CD4-positive, CD25-positive, alpha-beta regulatory T cell (primary cell): ENCODE measurements around the gene MAGI2. TPM values are rescaled to one million over a fixed set of nuclear protein-coding genes. Genes with fewer than 3 reads are reported as not detected.

Source experiments
- ATAC-seq, 2 donors: fragments of 150-1000 bp; cut with Tn5 transposase; one replicate each; pipeline ENCODE4 v1.10.0; 2021; ENCODE audit warnings: low read depth in 2 of 2, moderate number of reproducible peaks in 2 of 2, moderate library complexity in 1 of 2
- DNase-seq, 3 donors: peaks; one replicate each; pipeline versions ENCODE4 v3.0.0 to v3.0.0-alpha.2; 2012 to 2022; ENCODE audit warnings: mixed read lengths in 1 of 3
- H3K27ac ChIP-seq: one replicate; pipeline ENCODE4 v1.7.0; 2013; ENCODE audit warnings: mild to moderate bottlenecking, low read length; ENCODE audit not compliant: insufficient read depth, poor library complexity, severe bottlenecking
- H3K27me3 ChIP-seq: one replicate; pipeline ENCODE4 v1.7.0; 2013; ENCODE audit warnings: low read length; ENCODE audit not compliant: control insufficient read depth, insufficient read depth
- H3K36me3 ChIP-seq: one replicate; pipeline ENCODE4 v1.7.0; 2013; ENCODE audit warnings: mild to moderate bottlenecking, low read length, moderate library complexity; ENCODE audit not compliant: control insufficient read depth, insufficient read depth
- H3K4me1 ChIP-seq: 2 replicates; pipeline ENCODE4 v1.7.0; 2013; ENCODE audit warnings: mild to moderate bottlenecking, low read length; ENCODE audit not compliant: insufficient read depth, control insufficient read depth, poor library complexity, severe bottlenecking
- H3K4me3 ChIP-seq: one replicate; pipeline ENCODE4 v1.7.0; 2013; ENCODE audit warnings: low read depth, mild to moderate bottlenecking, low read length, moderate library complexity
- H3K9me3 ChIP-seq, 2 experiments: 1 replicate in 1 of 2; 2 replicates in 1 of 2; pipeline ENCODE4 v1.7.0; 2013; ENCODE audit warnings: low read length in 2 of 2, mild to moderate bottlenecking in 1 of 2, moderate library complexity in 1 of 2; ENCODE audit not compliant: control insufficient read depth in 2 of 2
- H3K27ac Mint-ChIP-seq, 3 donors: one replicate each; pipeline ENCODE4 v1.8.0; 2020 to 2022; ENCODE audit warnings: mild to moderate bottlenecking in 3 of 3, mixed read lengths in 3 of 3, moderate library complexity in 2 of 3
- H3K27me3 Mint-ChIP-seq: one replicate; pipeline ENCODE4 v1.8.0; 2022; ENCODE audit warnings: mild to moderate bottlenecking, mixed read lengths
- H3K36me3 Mint-ChIP-seq: one replicate; pipeline ENCODE4 v1.8.0; 2020; ENCODE audit warnings: mixed read lengths
- H3K4me1 Mint-ChIP-seq, 4 donors: one replicate each; pipeline ENCODE4 v1.8.0; 2020 to 2022; ENCODE audit warnings: mixed read lengths in 4 of 4, mild to moderate bottlenecking in 1 of 4
- H3K4me3 Mint-ChIP-seq, 4 donors: one replicate each; pipeline ENCODE4 v1.8.0; 2020 to 2022; ENCODE audit warnings: mild to moderate bottlenecking in 4 of 4, mixed read lengths in 4 of 4, moderate library complexity in 3 of 4
- H3K9me3 Mint-ChIP-seq, 7 donors: one replicate each; pipeline ENCODE4 v1.8.0; 2020 to 2022; ENCODE audit warnings: mixed read lengths in 7 of 7, mild to moderate bottlenecking in 3 of 7, moderate library complexity in 2 of 7
- polyA plus RNA-seq, 4 donors: library from polyadenylated mRNA; unstranded; fragments of 300-500 nt; fragmentation: Illumina TruSeq; gene quantifications; one replicate each; pipeline ENCODE4 v1.2.3, GENCODE V29; 2021
- total RNA-seq: library from RNA; stranded (reverse); gene quantifications from one replicate; pipeline ENCODE4 v1.2.3, GENCODE V29; 2022

The MAGI2 gene
- total and polyA plus RNA-seq, 5 donors from 2014 or later = not detected

- no peaks in the 10 kb centered on the region for H3K36me3 Mint-ChIP-seq
- no peak overlapping the region for H3K4me3 Mint-ChIP-seq
- H3K4me1 ChIP-seq = no peaks in the 10 kb centered on the region
- H3K27me3 ChIP-seq = no peaks in the 10 kb centered on the region
- no peaks in the 10 kb centered on the region for H3K9me3 ChIP-seq
- DNase-seq (no peak), ATAC-seq (no peak)
- no peaks in the 10 kb centered on the region for H3K36me3 ChIP-seq
- H3K4me3 ChIP-seq = no peak overlapping the region
- peaks cover 0 to 7% (median 3%) of the 10 kb centered on the region in 7 donors for H3K9me3 Mint-ChIP-seq
- H3K27ac Mint-ChIP-seq = no peak overlapping the region
- no peaks in the 10 kb centered on the region for H3K4me1 Mint-ChIP-seq
- H3K27me3 Mint-ChIP-seq = no peaks in the 10 kb centered on the region
- H3K27ac ChIP-seq = no peak overlapping the region
Measured at GRCh38 chr7:78742694-78743093, 710.8 kb downstream of the MAGI2 start.

GRCh38 chr7:78736548-78736947, 716.9 kb downstream of the MAGI2 start:
- Histone ChIP-seq H3K27me3 (no peaks in the 10 kb centered on the region), H3K4me3 (no peak overlapping the region), H3K9me3 (no peaks in the 10 kb centered on the region), H3K4me1 (no peaks in the 10 kb centered on the region), H3K27ac (no peak overlapping the region), H3K36me3 (no peaks in the 10 kb centered on the region)
- H3K4me3 Mint-ChIP-seq = no peak overlapping the region
- H3K4me1 Mint-ChIP-seq = no peaks in the 10 kb centered on the region
- DNase-seq (no peak), ATAC-seq (no peak)
- peaks cover 0 to 6% (median 0%) of the 10 kb centered on the region in 7 donors for H3K9me3 Mint-ChIP-seq
- H3K27ac Mint-ChIP-seq = no peak overlapping the region
- H3K27me3 Mint-ChIP-seq = no peaks in the 10 kb centered on the region
- no peaks in the 10 kb centered on the region for H3K36me3 Mint-ChIP-seq

GRCh38 chr7:78734626-78735025, 718.8 kb downstream of the MAGI2 start:
- Mint-ChIP-seq H3K27me3 (no peaks in the 10 kb centered on the region), H3K9me3 (peaks cover 0 to 4% (median 0%) of the 10 kb centered on the region in 7 donors), H3K36me3 (no peaks in the 10 kb centered on the region), H3K4me1 (no peaks in the 10 kb centered on the region), H3K27ac (no peak overlapping the region), H3K4me3 (no peak overlapping the region)
- H3K4me1 ChIP-seq = no peaks in the 10 kb centered on the region
- no peak overlapping the region for H3K4me3 ChIP-seq
- ATAC-seq (no peak), DNase-seq (no peak)
- no peaks in the 10 kb centered on the region for H3K27me3 ChIP-seq
- no peaks in the 10 kb centered on the region for H3K36me3 ChIP-seq
- H3K27ac ChIP-seq = no peak overlapping the region
- H3K9me3 ChIP-seq = no peaks in the 10 kb centered on the region

GRCh38 chr7:78720066-78720465, 733.4 kb downstream of the MAGI2 start:
- no peak for ATAC-seq
- no peaks in the 10 kb centered on the region for H3K27me3 Mint-ChIP-seq
- no peak overlapping the region for H3K4me3 Mint-ChIP-seq
- no peak overlapping the region for H3K27ac ChIP-seq
- no peaks in the 10 kb centered on the region for H3K9me3 ChIP-seq
- H3K36me3 Mint-ChIP-seq = no peaks in the 10 kb centered on the region
- H3K4me1 Mint-ChIP-seq = no peaks in the 10 kb centered on the region
- no peaks in the 10 kb centered on the region for H3K36me3 ChIP-seq
- H3K4me1 ChIP-seq = no peaks in the 10 kb centered on the region
- no peak overlapping the region for H3K27ac Mint-ChIP-seq
- H3K9me3 Mint-ChIP-seq = peaks cover 0 to 1% (median 0%) of the 10 kb centered on the region in 7 donors
- no peak overlapping the region for H3K4me3 ChIP-seq
- H3K27me3 ChIP-seq = no peaks in the 10 kb centered on the region
- DNase-seq = no peak

GRCh38 chr7:78718212-78718611, 735.3 kb downstream of the MAGI2 start:
- no peaks in the 10 kb centered on the region for H3K36me3 ChIP-seq
- no peak overlapping the region for H3K27ac ChIP-seq
- H3K9me3 Mint-ChIP-seq = peaks cover 0 to 4% (median 0%) of the 10 kb centered on the region in 7 donors
- no peaks in the 10 kb centered on the region for H3K4me1 ChIP-seq
- no peak overlapping the region for H3K4me3 ChIP-seq
- no peak overlapping the region for H3K27ac Mint-ChIP-seq
- no peaks in the 10 kb centered on the region for H3K27me3 ChIP-seq
- no peak overlapping the region for H3K4me3 Mint-ChIP-seq
- no peaks in the 10 kb centered on the region for H3K27me3 Mint-ChIP-seq
- ATAC-seq = no peak
- no peaks in the 10 kb centered on the region for H3K36me3 Mint-ChIP-seq
- no peaks in the 10 kb centered on the region for H3K9me3 ChIP-seq
- DNase-seq = no peak
- no peaks in the 10 kb centered on the region for H3K4me1 Mint-ChIP-seq

- DNase-seq (no peak), ATAC-seq (no peak)
- Mint-ChIP-seq H3K4me3 (no peak overlapping the region), H3K36me3 (no peaks in the 10 kb centered on the region), H3K9me3 (peaks cover 0 to 9% (median 0%) of the 10 kb centered on the region in 7 donors), H3K4me1 (no peaks in the 10 kb centered on the region), H3K27ac (no peak overlapping the region), H3K27me3 (no peaks in the 10 kb centered on the region)
- H3K4me3 ChIP-seq = no peak overlapping the region
- no peaks in the 10 kb centered on the region for H3K4me1 ChIP-seq
- no peaks in the 10 kb centered on the region for H3K9me3 ChIP-seq
- no peaks in the 10 kb centered on the region for H3K27me3 ChIP-seq
- H3K36me3 ChIP-seq = no peaks in the 10 kb centered on the region
- H3K27ac ChIP-seq = no peak overlapping the region
Measured at GRCh38 chr7:78716876-78717275, 736.6 kb downstream of the MAGI2 start.

GRCh38 chr7:78714356-78714755, 739.1 kb downstream of the MAGI2 start:
- no peak overlapping the region for H3K27ac Mint-ChIP-seq
- no peak overlapping the region for H3K4me3 ChIP-seq
- no peaks in the 10 kb centered on the region for H3K27me3 ChIP-seq
- DNase-seq = no peak
- no peaks in the 10 kb centered on the region for H3K36me3 ChIP-seq
- no peaks in the 10 kb centered on the region for H3K36me3 Mint-ChIP-seq
- H3K27ac ChIP-seq = no peak overlapping the region
- no peaks in the 10 kb centered on the region for H3K4me1 ChIP-seq
- ATAC-seq = no peak
- no peaks in the 10 kb centered on the region for H3K4me1 Mint-ChIP-seq
- no peaks in the 10 kb centered on the region for H3K27me3 Mint-ChIP-seq
- no peaks in the 10 kb centered on the region for H3K9me3 ChIP-seq
- H3K4me3 Mint-ChIP-seq = no peak overlapping the region
- H3K9me3 Mint-ChIP-seq = peaks cover 0 to 9% (median 3%) of the 10 kb centered on the region in 7 donors

- Mint-ChIP-seq H3K9me3 (peaks cover 0 to 13% (median 4%) of the 10 kb centered on the region in 7 donors), H3K27me3 (no peaks in the 10 kb centered on the region), H3K4me1 (no peaks in the 10 kb centered on the region), H3K27ac (no peak overlapping the region), H3K4me3 (no peak overlapping the region), H3K36me3 (no peaks in the 10 kb centered on the region)
- no peak overlapping the region for H3K4me3 ChIP-seq
- no peaks in the 10 kb centered on the region for H3K9me3 ChIP-seq
- no peaks in the 10 kb centered on the region for H3K4me1 ChIP-seq
- ATAC-seq (no peak), DNase-seq (no peak)
- H3K27me3 ChIP-seq = no peaks in the 10 kb centered on the region
- no peaks in the 10 kb centered on the region for H3K36me3 ChIP-seq
- no peak overlapping the region for H3K27ac ChIP-seq
Measured at GRCh38 chr7:78712111-78712510, 741.4 kb downstream of the MAGI2 start.
